HG02571 (cell line): Measurements from ENCODE around the gene CLEC1B.
"Not testable (repeated sequence)": the region's sequence is repeated elsewhere in the genome, so short reads cannot be mapped to it uniquely, and the experiment has no call there.

Experiments used
- ATAC-seq: cut with Tn5 transposase; IDR thresholded peaks from one replicate; pipeline ENCODE4 v1.9.1; 2021; ENCODE audit warnings: mild to moderate bottlenecking, moderate library complexity; ENCODE audit not compliant: unreplicated experiment

Gene CLEC1B

DNA sequence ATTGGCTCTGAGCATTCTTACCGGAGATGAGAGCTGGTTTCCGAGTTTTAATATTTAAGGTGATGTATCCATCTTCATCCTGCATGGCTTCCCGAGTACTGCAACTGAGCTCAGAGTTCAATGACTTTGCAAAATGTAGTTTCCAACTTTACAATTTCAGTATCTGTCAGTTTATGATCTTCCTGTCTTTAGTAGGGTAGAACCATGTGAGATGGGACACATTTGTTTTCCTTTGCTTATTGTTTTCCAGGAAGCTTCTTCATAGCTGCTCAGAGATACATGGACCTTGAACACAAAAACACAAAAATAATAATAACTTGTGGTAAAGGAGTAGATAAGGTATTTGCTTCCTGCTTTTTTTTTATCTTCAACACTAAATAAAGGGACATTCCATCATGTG, at the start of gene CLEC1B:
Gene CLEC1B (minus strand): TSS at position 106 of the 400 bp plus-strand sequence. CDS start 21 bp downstream, at position 85.
- no peak for ATAC-seq

DNA sequence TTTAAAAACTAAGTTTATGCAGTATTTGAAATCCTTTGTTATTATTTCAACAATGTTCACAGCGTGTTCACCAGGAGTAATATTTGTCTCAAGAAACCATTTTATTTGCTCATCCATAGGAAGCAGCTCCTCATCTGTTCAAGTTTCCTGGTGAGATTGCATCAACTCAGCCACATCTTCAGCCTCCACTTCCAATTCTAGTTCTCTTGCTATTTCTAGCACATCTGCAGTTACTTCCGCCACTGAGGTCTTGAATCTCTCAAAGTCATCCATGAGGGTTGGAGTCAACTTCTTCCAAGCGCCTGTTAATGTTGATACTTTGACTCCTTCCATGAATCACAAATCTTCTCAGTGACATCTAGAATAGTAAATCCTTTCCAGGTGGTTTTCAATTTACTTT, 49.6 kb upstream of the CLEC1B start:
- ATAC-seq: no peak

- no peak for ATAC-seq
These were observed 43.2 kb upstream of the CLEC1B start for GRCh38 chr12:10042167-10042566.

DNA sequence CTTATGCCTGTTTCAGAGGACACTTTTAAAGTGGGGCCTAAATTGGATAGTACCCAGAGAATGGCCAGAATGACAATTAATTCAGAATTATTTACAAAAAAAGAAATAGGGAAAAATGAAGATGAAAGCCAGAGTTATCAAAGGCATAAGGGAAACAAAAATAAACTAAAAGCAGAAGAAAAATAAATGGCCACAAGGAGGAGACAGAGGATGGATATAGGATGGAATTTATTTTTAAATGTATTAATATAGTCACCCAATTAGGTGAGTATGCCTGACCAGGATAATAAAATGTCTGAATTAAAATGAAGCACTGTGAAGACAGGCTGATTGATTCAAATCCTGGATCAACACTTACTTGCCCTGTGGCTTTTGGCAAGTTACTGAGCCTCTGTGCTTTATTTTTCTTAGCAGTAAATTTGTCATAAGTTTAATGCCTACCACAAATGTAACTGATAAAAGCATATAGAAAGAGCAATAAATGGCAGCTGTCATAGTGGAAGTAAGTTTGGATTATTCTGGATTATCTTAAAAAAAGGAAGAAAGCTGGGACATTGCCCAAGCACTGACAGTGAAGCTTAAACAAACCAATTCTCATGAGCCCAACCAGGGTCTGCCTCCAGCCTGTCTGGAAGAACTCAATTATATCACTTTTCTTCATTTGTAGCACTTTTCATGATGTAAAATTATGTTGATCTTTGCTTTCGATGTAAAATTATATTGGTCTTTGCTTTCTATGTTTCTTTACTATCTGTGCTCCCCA, 35.0 kb upstream of the CLEC1B start:
- no peak for ATAC-seq

- no peak for ATAC-seq
These were observed 32.9 kb upstream of the CLEC1B start for GRCh38 chr12:10031771-10032175.

- no peak for ATAC-seq
These were observed 32.4 kb upstream of the CLEC1B start for GRCh38 chr12:10031321-10031720.

GRCh38 chr12:10030446-10030845, 31.5 kb upstream of the CLEC1B start, which contains the start of gene CLEC9A:
TSS of gene CLEC9A (plus strand) at chr12:10030682. CDS start at chr12:10052688, 22,006 bp downstream.
- ATAC-seq: no peak

GRCh38 chr12:10027721-10028120, 28.8 kb upstream of the CLEC1B start:
- no peak for ATAC-seq

- ATAC-seq: no peak
These were observed 28.4 kb upstream of the CLEC1B start for GRCh38 chr12:10027311-10027710.

- not testable (repeated sequence) for ATAC-seq
These were observed 27.7 kb upstream of the CLEC1B start for GRCh38 chr12:10026666-10027065.

GRCh38 chr12:10025236-10025635, 26.3 kb upstream of the CLEC1B start:
- ATAC-seq: no peak

- no peak for ATAC-seq
These were observed 22.4 kb upstream of the CLEC1B start for GRCh38 chr12:10021342-10021741.

DNA sequence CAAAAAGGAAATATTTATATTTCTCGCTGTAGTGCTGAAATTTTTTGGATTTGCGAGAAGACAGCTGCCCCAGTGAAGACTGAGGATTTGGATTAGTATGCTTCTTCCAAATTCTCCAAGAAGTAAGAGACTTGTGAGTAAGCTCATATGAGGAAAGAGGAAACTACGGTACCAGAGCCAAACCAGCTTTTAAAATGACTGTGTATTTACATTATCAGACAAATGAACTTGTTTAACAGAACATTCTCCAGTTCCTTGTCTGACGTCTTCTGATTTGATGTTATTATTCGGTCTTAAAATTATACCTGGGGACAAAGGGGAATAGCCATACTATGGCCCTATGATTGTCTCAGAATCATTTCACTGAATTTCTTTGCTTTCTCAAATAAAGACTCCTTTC, 19.5 kb upstream of the CLEC1B start:
- ATAC-seq: no peak

DNA sequence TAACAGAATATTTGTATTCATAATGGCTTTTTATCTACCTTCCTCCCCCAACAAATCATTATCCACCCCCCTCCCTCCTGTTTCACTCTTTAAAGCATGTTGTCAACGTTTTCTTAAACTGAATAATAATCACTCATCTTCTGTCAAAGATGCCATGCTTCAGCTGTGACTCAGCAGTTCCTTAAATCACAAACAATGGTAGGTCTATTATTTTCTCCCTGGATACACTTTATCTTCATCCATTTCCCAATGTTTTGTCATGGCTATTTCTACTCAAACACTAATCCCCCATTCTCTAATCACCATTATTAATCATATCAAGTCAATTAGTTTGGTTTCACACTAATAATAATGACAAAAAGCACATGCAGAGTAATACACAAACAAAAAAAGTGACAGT, 18.0 kb upstream of the CLEC1B start:
- ATAC-seq: no peak

- no peak for ATAC-seq
These were observed 16.5 kb upstream of the CLEC1B start for GRCh38 chr12:10015450-10015849.

DNA sequence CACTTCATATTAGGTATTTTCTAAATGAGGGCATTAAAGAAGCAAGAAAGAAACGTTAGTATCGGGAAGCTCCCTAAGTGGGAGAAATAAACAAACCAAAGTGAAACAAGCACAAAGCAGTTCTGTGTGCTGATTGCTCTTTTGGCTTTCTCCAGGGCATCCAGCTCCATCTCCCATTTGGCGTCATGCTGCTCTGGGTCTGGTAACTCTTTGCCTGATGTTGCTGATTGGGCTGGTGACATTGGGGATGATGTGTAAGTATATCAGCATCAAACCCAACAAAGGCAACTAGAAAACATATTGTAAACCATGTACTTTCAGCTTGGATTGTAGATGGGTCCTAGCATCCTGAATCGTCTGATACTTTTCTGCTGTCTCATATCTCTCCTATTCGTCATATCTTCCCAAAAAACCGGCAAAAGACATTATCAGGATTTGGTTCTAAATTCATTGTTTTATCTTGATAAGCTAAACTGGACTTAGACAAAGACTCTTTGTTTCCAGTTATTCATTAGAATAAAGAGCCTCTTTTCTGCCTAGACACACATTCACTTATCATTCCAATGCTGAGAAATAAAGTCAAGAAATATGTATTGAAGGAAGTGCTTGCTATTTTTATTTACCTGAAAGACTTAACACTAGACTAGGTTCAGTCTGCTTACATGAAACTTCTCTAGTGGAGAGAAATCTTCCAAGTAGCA, 13.9 kb upstream of the CLEC1B start:
- no peak for ATAC-seq

GRCh38 chr12:10001171-10001776, 2.4 kb upstream of the CLEC1B start:
- no peak for ATAC-seq

GRCh38 chr12:9992296-9992695, 6.6 kb downstream of the CLEC1B start:
- ATAC-seq: no peak

GRCh38 chr12:9991876-9992275, 7.0 kb downstream of the CLEC1B start:
- no peak for ATAC-seq

GRCh38 chr12:9980126-9980525, 18.8 kb downstream of the CLEC1B start:
- no peak for ATAC-seq

DNA sequence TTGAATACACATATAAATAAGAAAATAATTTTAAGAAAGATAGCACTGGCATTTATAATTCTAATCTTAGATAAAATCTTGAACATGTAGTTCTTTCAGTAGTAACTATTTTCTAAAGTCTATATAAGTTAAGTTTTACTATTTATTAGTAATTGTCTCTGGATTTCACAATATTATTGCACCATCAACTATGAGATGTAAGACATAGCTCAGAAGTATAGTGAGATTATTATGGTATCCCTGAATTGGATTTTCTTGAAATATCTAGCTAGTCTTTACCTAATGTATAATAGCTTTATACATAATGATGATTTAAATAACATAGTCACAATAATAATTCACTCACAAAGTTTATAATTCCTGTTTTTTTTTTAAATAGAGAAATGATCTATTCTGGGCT, 21.0 kb downstream of the CLEC1B start:
- ATAC-seq: no peak

- ATAC-seq: not testable (repeated sequence)
These were observed 22.3 kb downstream of the CLEC1B start for GRCh38 chr12:9976626-9977025.
